Thymus (tissue), 11 donors: ENCODE results near the gene ABCC9. TPM values are rescaled to one million over a fixed set of nuclear protein-coding genes. Genes with fewer than 3 reads are reported as not detected.

Experiments
- DNase-seq, 9 donors: peaks; one replicate each; pipeline ENCODE4 v3.0.0-alpha.2; 2013; ENCODE audit warnings: low spot score in 9 of 9, low read depth in 6 of 9, missing footprints in 1 of 9
- H3K27ac ChIP-seq, 2 donors: one replicate each; pipeline ENCODE4 v1.5.1; 2013; ENCODE audit warnings: control low read depth in 1 of 2, low read depth in 1 of 2, low read length in 1 of 2, mild to moderate bottlenecking in 1 of 2, moderate library complexity in 1 of 2
- H3K27me3 ChIP-seq, 2 donors: one replicate each; pipeline ENCODE4 v1.5.1; 2013; ENCODE audit warnings: low read length in 1 of 2; ENCODE audit not compliant: control insufficient read depth in 2 of 2, insufficient read depth in 1 of 2
- H3K36me3 ChIP-seq, 2 donors: one replicate each; pipeline ENCODE4 v1.5.1; 2013; ENCODE audit warnings: low read length in 1 of 2, mild to moderate bottlenecking in 1 of 2, moderate library complexity in 1 of 2; ENCODE audit not compliant: control insufficient read depth in 2 of 2, insufficient read depth in 2 of 2
- H3K4me1 ChIP-seq, 2 donors: one replicate each; pipeline ENCODE4 v1.5.1; 2013; ENCODE audit warnings: low read length in 2 of 2; ENCODE audit not compliant: control insufficient read depth in 2 of 2, insufficient read depth in 2 of 2
- H3K4me3 ChIP-seq, 2 donors: one replicate each; pipeline ENCODE4 v1.5.1; 2013; ENCODE audit warnings: low read length in 2 of 2, control low read depth in 1 of 2, mild to moderate bottlenecking in 1 of 2
- H3K9me3 ChIP-seq, 2 donors: one replicate each; pipeline ENCODE4 v1.5.1; 2013; ENCODE audit warnings: low read length in 1 of 2, mild to moderate bottlenecking in 1 of 2; ENCODE audit not compliant: control insufficient read depth in 2 of 2, insufficient read depth in 1 of 2
- WGBS: extraction: QIAGEN DNeasy Blood & Tissue Kit; methylation state at CpG from one replicate; pipeline ENCODE4 v1.1.7; 2013; 5-methylcytosine and 5-hydroxymethylcytosine counted together
- polyA plus RNA-seq: library from polyadenylated mRNA; stranded (reverse); fragments of 200-250 nt; gene quantifications from one replicate; pipeline ENCODE4 v1.2.3, GENCODE V29; 2013
- total RNA-seq: library from RNA; stranded (reverse); fragments of 120-200 nt; gene quantifications from one replicate; pipeline ENCODE4 v1.2.4, GENCODE V29; 2013
- donor health status: healthy.

ABCC9 gene
- total and polyA plus RNA-seq, 2 donors = 1.5 to 4.4 TPM

- 95% methylated on average over 2 of the region's 2 CpGs for WGBS
- Histone ChIP-seq H3K27me3 (no peaks in the 10 kb centered on the region), H3K27ac (no peak overlapping the region), H3K4me1 (no peaks in the 10 kb centered on the region), H3K9me3 (no peaks in the 10 kb centered on the region), H3K4me3 (no peak overlapping the region), H3K36me3 (no peaks in the 10 kb centered on the region)
- DNase-seq = no peak
These were observed 103.4 kb downstream of the ABCC9 start for GRCh38 chr12:21837847-21838246.

- Histone ChIP-seq H3K4me1 (no peaks in the 10 kb centered on the region), H3K27me3 (no peaks in the 10 kb centered on the region), H3K4me3 (no peak overlapping the region), H3K36me3 (no peaks in the 10 kb centered on the region), H3K9me3 (no peaks in the 10 kb centered on the region), H3K27ac (no peak overlapping the region)
- 89% methylated on average over 4 of the region's 4 CpGs for WGBS
- DNase-seq = no peak
These were observed 109.4 kb downstream of the ABCC9 start for GRCh38 chr12:21831791-21832344.

- Histone ChIP-seq H3K27me3 (no peaks in the 10 kb centered on the region), H3K27ac (no peak overlapping the region), H3K36me3 (no peaks in the 10 kb centered on the region), H3K9me3 (no peaks in the 10 kb centered on the region), H3K4me1 (no peaks in the 10 kb centered on the region), H3K4me3 (no peak overlapping the region)
- 95% methylated on average over 8 of the region's 8 CpGs for WGBS
- DNase-seq = no peak
These were observed 112.4 kb downstream of the ABCC9 start for GRCh38 chr12:21828779-21829178.

GRCh38 chr12:21828136-21828775 lies 113.0 kb downstream of the ABCC9 start:
- 95% methylated on average over 4 of the region's 4 CpGs for WGBS

GRCh38 chr12:21827083-21827482 lies 114.1 kb downstream of the ABCC9 start:
- Histone ChIP-seq H3K9me3 (no peaks in the 10 kb centered on the region), H3K27me3 (no peaks in the 10 kb centered on the region), H3K27ac (no peak overlapping the region), H3K4me1 (no peaks in the 10 kb centered on the region), H3K4me3 (no peak overlapping the region), H3K36me3 (no peaks in the 10 kb centered on the region)
- no peak for DNase-seq
- 56% methylated on average over 3 of the region's 3 CpGs for WGBS

More at GRCh38 chr12:21828136-21828775, 113.0 kb downstream of the ABCC9 start:
- Histone ChIP-seq H3K4me1 (no peaks in the 10 kb centered on the region), H3K9me3 (no peaks in the 10 kb centered on the region), H3K4me3 (no peak overlapping the region), H3K36me3 (no peaks in the 10 kb centered on the region), H3K27me3 (no peaks in the 10 kb centered on the region), H3K27ac (no peak overlapping the region)
- DNase-seq = no peak

GRCh38 chr12:21826618-21826910 lies 114.7 kb downstream of the ABCC9 start:
- Histone ChIP-seq H3K27me3 (no peaks in the 10 kb centered on the region), H3K4me1 (no peaks in the 10 kb centered on the region), H3K4me3 (no peak overlapping the region), H3K36me3 (no peaks in the 10 kb centered on the region), H3K27ac (no peak overlapping the region), H3K9me3 (no peaks in the 10 kb centered on the region)
- DNase-seq = no peak
- 93% methylated on average over 4 of the region's 4 CpGs for WGBS

GRCh38 chr12:21825886-21826617 lies 115.2 kb downstream of the ABCC9 start:
- Histone ChIP-seq H3K9me3 (no peaks in the 10 kb centered on the region), H3K27ac (no peak overlapping the region), H3K4me3 (no peak overlapping the region), H3K36me3 (no peaks in the 10 kb centered on the region), H3K27me3 (no peaks in the 10 kb centered on the region), H3K4me1 (no peaks in the 10 kb centered on the region)
- WGBS = 94% methylated on average over 2 of the region's 2 CpGs
- no peak for DNase-seq

- no peak for DNase-seq
- Histone ChIP-seq H3K4me3 (no peak overlapping the region), H3K36me3 (no peaks in the 10 kb centered on the region), H3K27me3 (no peaks in the 10 kb centered on the region), H3K4me1 (no peaks in the 10 kb centered on the region), H3K9me3 (no peaks in the 10 kb centered on the region), H3K27ac (no peak overlapping the region)
- WGBS = 81% methylated on average over 8 of the region's 8 CpGs
These were observed 117.6 kb downstream of the ABCC9 start for GRCh38 chr12:21823581-21823980.

GRCh38 chr12:21819678-21820077 lies 121.5 kb downstream of the ABCC9 start:
- H3K27me3 ChIP-seq = no peaks in the 10 kb centered on the region
- no peaks in the 10 kb centered on the region for H3K4me1 ChIP-seq
- DNase-seq = no peak
- H3K27ac ChIP-seq = no peak overlapping the region
- H3K9me3 ChIP-seq = no peaks in the 10 kb centered on the region
- no peaks in the 10 kb centered on the region for H3K36me3 ChIP-seq
- H3K4me3 ChIP-seq = no peak overlapping the region
